Superior temporal gyrus (tissue), 1 donor: ENCODE measurements around the gene GRIP1.

ENCODE experiments used
- DNase-seq: peaks from one replicate; pipeline ENCODE4 v3.0.0-alpha.2; 2016; ENCODE audit errors: extremely low spot score

The GRIP1 gene

GRCh38 chr12:66600903-66601302 is 78.0 kb downstream of the GRIP1 start:
- no peak for DNase-seq

DNA sequence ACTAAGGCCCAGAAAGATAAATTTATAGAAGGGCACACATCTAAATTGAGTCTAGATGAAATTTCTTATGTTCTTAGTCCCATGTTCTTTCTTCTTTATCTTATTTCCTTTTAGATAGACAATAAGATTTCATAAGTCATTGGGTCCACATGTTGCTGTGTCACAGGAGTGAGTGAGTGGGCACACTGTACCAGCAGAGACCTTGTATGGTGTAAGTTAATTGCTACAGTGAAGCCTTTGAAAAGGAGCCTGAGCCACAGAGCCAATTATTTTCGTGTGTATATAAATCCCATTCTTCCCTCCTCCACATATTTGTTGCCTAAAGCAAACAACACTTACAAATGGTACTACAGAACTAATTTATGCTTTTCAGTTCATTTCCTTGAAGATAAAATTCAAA is 79.1 kb downstream of the GRIP1 start:
- DNase-seq = no peak

DNA sequence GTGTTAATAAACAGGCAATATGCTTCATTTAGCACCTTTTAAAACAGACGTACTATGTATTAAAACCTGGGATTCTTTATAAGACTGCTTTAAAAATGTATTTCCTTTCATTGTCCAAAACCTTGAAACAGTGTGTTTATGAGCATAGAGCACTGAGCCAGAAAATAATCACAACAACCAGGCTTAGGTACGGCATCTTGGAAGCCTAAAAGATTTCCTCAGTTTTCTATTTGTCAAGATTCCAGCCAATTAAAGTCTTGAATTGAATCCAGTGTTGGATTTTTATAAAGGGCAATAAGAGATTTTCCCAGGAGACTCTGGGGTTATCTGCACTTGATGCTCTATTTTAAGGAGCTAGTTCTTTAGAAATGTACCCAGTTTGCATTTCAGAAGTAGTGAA is 80.3 kb downstream of the GRIP1 start:
- DNase-seq = no peak

- no peak for DNase-seq
These were observed 80.8 kb downstream of the GRIP1 start for GRCh38 chr12:66598079-66598478.

GRCh38 chr12:66596199-66596598 is 82.7 kb downstream of the GRIP1 start:
- no peak for DNase-seq

GRCh38 chr12:66594688-66595087 is 84.2 kb downstream of the GRIP1 start:
- no peak for DNase-seq

DNA sequence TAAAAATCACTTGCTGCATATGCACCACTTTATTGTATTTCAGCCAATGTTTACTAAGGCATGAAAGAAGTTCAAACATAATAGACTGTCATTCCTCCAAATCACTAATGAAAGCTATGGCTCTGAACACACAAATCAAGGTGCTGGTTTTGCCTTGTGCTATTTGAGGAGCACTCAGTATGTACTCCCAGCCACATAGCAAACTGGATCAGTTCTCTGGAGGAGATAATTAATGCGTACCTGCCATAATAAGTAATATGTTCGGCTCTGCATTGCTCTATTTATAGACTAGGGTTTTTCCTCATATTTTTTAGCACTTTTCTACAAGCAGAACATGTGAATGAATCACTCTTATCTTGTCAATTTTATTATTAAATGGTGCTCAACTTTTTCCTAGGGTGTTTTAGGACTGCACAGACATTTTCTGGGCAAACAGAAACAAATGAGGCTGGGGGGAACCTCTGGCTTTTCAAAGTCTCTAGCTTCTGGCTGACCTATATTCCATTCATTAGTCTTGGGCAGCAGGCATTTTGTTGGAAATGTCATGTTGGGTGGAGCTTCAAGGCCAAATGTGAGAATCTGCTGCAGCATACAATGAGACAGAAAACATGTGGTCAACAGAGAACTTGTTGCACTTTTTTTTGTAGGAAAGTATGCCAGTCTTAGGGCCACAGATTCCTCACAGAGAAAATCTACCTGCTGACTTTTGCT is 88.4 kb downstream of the GRIP1 start:
- no peak for DNase-seq

DNA sequence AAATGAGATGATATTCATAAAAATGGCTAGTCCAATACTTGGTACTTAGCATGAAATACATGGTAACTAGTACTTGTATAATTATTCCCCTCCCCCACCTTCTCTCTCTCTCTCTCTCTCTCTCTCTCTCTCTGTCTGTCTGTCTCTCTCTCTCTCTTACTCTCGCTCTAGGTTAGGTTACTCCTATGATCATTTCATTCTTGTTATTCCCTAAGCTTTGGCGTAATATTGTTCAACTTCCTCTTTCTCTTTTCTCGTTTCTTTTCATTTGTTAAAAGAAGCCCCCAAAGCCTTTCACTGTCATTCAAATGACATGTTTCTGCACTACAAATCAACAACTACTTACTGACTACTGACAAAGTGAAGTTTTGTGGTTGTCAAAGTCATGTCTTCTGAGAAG is 89.8 kb downstream of the GRIP1 start:
- DNase-seq = no peak

DNA sequence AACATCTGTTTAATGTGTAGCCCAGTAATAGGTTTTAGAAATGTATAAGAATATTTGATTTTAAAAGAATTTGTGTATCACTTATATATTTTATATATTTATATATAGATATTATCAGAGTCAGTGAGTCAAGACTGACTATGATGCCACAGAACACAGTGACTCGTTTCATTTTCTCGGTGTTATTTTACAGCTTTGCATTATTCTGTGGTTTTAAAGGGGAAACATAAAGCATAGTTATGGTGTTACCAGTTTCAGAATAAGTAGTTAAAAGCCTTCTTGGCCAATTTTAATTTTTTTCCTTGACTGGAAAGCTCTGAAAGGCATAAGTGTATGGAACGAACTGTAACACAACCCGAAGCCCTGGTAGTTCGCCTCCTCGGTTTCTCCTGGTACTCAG is 91.0 kb downstream of the GRIP1 start:
- no peak for DNase-seq

DNA sequence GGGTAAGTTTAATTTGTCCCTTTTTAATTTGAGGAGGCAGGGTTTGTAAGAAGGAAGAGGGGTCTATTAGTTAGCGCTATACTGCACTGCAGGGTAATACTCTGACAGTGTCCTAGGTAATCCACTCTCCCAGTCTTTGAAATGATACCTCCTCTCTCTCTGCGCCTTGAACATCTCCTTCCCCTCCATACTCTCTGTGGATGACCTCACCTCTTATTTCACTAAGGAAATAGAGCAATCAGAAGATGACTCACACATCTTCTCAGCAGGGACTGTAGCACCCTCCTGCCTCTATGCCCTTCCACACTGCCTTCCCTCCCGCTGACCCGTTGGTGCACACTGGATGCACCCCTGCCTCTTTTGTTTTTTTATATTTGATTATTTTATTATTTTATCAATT is 94.2 kb downstream of the GRIP1 start:
- no peak for DNase-seq

- no peak for DNase-seq
These were observed 105.3 kb downstream of the GRIP1 start for GRCh38 chr12:66573605-66574004.

GRCh38 chr12:66572845-66573244 is 106.0 kb downstream of the GRIP1 start:
- DNase-seq = no peak

DNA sequence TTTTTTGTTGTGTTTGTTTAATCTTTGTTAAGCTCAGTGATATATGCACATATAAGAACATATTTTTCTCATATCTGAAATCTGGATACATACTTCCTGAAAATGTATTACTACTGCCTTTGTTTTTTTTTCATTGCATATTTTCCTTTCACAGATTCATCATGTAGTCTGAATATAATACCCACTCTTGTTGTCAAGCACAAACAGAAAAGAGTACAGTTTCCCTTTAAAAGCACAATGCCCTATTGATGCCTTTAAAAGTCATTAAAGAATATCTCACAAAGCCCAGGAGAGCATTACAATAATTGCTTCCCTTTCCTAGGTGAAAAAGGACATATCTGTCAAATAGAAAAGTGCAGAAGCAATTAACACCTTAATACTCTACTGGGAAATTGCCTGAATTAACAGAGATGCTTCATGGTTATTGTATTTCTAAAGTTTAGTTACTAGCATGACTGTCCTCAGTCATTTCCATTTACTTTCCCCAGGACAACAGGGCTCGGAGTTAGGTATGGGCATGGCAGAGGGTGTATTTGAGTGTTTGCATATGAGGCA is 107.4 kb downstream of the GRIP1 start:
- no peak for DNase-seq

GRCh38 chr12:66563220-66563619 is 115.7 kb downstream of the GRIP1 start:
- DNase-seq = no peak

GRCh38 chr12:66555113-66555512 is 123.8 kb downstream of the GRIP1 start:
- DNase-seq = no peak

GRCh38 chr12:66552716-66553115 is 126.2 kb downstream of the GRIP1 start:
- no peak for DNase-seq

DNA sequence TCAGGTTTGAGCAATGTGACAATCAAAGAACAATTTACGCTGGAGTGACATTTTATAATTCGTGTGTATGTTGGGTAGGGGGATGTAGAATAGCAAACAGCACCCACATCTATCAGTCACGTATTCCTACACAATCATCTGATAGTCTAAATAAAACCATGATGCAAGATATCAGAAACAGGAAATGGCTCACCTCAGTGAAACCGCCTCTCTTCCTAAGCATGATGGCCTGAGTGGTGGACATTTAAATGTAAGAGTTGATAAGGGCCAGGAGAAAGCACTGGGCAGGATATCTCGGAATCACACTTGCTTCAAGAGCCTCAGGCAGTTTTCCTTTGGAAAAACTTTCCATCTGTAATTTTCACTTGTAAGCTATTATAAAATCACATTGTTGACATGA is 128.2 kb downstream of the GRIP1 start:
- no peak for DNase-seq

DNA sequence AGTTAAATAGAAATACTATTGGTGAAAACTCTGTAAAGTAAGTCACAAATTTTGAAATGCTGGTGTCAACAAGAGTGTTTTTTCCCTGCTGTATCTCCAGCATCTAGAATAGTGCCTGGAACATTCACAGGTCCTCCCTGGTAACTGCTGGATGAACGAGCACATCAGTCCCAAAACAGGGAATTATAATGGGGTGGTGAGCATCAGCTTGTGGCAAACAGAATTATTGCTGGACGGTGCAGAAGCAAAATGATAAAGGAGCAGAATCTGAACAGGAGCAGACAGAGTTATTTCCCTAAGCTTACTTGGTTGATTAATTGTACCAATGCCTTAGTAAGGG is 129.9 kb downstream of the GRIP1 start:
- no peak for DNase-seq

DNA sequence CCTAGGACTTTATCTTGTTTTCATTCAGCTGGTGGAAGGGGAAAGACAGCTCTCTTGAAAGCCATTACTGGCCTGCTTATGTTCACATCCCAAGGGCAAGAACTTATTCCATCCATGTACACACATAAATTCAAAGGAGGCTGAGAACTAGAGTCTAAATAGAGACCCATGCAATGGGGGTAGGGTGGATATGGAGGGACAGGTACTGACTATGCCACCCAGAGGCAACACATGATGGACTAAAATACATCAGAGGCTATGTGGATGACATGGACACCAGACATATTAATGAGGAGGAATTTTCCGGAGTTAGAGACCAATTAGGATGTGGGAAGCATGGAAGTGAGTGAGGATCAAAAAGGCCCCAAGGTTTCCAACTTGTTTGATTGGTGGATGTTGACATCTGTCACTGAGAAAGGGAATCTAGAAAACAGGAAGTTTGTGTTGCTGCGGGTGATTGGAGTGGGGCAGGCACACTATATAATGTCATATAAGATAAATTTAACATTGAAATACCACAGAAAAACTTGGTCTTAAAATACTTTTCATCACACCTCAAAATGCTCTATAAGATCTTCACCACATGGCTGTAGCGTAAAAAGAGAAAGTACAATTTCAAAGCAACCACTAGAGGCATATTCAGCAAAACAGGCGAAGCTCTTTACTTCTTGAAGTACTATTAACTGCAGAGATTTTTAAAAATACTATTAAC is 130.4 kb downstream of the GRIP1 start:
- DNase-seq = no peak

GRCh38 chr12:66541426-66541825 is 137.4 kb downstream of the GRIP1 start:
- no peak for DNase-seq

GRCh38 chr12:66539431-66539830 is 139.4 kb downstream of the GRIP1 start:
- DNase-seq = peak; percentile 45

GRCh38 chr12:66538970-66539369 is 139.9 kb downstream of the GRIP1 start:
- DNase-seq = no peak

- no peak for DNase-seq
These were observed 141.0 kb downstream of the GRIP1 start for GRCh38 chr12:66537876-66538275.
